ENCODE data around the gene RPA3.

GRCh38 chr7:7732621-7733281 is 14.3 kb upstream of the RPA3 start:
- TF ChIP-seq CTCF (IDR thresholded peaks at IDR 0.05; ENCODE audit: low read length) (no peak), EZH2 (IDR thresholded peaks at IDR 0.05; ENCODE audit: borderline replicate concordance, low read length) (no peak)

Measured in OCI-LY1 (cell line).